ENCODE measurements around the gene ATP5PO. TPM values are rescaled to one million over a fixed set of nuclear protein-coding genes. Genes with fewer than 3 reads are reported as not detected.
A peak's percentile ranks its signal among the peaks of the same experiment; 100 is the strongest.

The ATP5PO gene
- total and polyA plus RNA-seq, 3 experiments from 2014 or later = 183 to 316 (median 194) TPM

DNA sequence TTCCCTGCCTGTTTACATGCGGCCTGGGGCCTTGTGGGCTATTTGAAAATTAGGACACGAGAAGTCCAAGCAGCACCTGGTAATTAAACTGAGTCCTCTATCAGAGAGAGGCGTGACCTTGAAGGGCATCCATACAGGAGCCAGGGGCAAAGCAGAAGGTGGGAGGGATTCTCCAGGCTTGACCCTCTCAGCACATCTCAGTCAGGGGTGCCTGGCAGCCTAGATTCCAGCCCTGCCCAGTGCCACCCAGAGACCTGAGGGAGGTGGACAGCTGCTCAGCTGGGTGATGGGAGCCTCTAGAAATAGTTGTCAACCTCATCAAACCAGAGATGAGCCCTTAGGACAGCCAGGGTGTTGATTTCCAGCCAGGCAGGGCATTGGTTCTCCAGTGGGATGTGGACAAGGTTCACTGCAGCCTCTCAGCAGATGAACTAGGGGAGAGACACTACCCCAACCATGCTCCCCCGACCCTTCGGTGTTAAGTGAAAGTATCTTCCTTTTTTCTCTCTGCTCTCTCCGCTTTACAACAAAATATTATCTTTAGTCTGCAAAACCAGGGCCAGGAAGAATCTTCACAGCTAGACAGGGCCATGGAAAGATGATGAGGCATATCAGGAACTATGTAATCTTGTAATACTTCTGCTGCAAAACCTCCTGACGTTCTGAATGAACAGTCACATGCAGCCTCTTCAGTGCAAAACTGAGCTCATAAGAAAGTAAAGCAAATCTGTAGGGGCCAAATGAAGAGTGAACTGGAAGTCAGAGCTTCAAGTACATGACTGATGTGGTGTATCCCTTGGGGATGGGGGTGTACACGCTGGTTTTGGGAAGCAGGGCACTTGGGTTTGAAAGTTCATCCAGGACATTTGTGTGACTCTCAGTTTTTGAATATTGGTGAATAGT is 35.9 kb upstream of the ATP5PO start:
- CTCF ChIA-PET = interaction anchor here (0.8 to 1.5 kb wide), 4 partner anchors 15 to 26 kb away, joined by 3 to 5 read pairs (median 3); no protein-coding TSS in a partner anchor
- Mint-ChIP-seq H3K27me3 (peaks cover 0 to 5% of the 10 kb centered on the region in 2 donors), H3K4me1 (peaks cover 68 to 95% (median 86%) of the 10 kb centered on the region in 3 donors), H3K27ac (peak overlapping the region; percentile 84 to 97 (median 94)), H3K4me3 (peak overlapping the region; percentile 4 to 82 (median 56)), H3K36me3 (peaks cover 3 to 35% (median 5%) of the 10 kb centered on the region in 3 donors), H3K9me3 (no peaks in the 10 kb centered on the region)
- Histone ChIP-seq H3K4me3 (ENCODE audit: low read length) (peak overlapping the region; percentile 13), H3K36me3 (ENCODE audit: insufficient read depth, low read length) (no peaks in the 10 kb centered on the region), H3K27me3 (ENCODE audit: insufficient read depth, low read length, poor library complexity, severe bottlenecking) (no peaks in the 10 kb centered on the region), H3K27ac (ENCODE audit: low read depth, low read length) (peak overlapping the region; percentile 26), H3K9me3 (ENCODE audit: low read length) (no peaks in the 10 kb centered on the region), H3K4me1 (ENCODE audit: insufficient read depth, low read length) (peaks cover 86% of the 10 kb centered on the region)
- POLR2A ChIA-PET = interaction anchor here (0.6 to 1.4 kb wide), 4 partner anchors 17 to 26 kb away, joined by 3 to 8 read pairs (median 5); no protein-coding TSS in a partner anchor
- no peak for DNase-seq

DNA sequence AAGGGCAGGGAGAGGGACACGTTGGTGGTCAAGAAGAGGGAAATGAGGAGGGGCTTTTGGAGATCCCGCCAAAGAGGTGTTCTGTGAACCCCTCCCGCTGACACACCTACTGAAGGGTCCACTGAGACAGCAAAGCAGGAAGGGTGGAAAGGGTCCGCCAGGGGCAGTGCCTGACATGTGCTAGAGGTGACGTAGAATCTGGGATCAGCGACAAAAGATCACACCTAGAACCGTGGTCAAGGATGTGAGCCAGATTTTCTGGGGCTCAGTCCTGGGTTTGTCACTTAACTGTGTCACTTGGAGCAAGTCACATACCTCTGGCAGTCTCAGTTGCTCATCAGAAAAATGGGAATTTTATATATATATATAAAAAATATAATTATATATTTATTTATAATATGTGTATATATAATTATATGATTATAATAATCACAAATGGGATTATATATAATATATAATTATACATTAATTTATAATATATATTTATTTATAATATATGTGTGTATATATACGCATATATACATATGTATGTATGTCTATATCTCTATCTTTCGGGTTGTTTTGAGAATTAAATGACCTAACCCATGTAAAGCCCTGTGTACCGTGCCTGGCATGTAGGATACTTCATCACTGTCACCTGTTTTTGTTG is 35.0 kb upstream of the ATP5PO start:
- no peaks in the 10 kb centered on the region for H3K9me3 ChIP-seq (ENCODE audit: low read length)
- Mint-ChIP-seq H3K27me3 (peaks cover 0 to 5% of the 10 kb centered on the region in 2 donors), H3K4me3 (peak overlapping the region; percentile 65 to 79 (median 73)), H3K9me3 (no peaks in the 10 kb centered on the region), H3K36me3 (peaks cover 5 to 38% (median 6%) of the 10 kb centered on the region in 3 donors), H3K27ac (peak overlapping the region; percentile 95 to 99 (median 98)), H3K4me1 (peaks cover 72 to 95% (median 86%) of the 10 kb centered on the region in 3 donors)
- H3K36me3 ChIP-seq (ENCODE audit: insufficient read depth, low read length) = no peaks in the 10 kb centered on the region
- H3K4me1 ChIP-seq (ENCODE audit: insufficient read depth, low read length) = peaks cover 85% of the 10 kb centered on the region
- H3K27me3 ChIP-seq (ENCODE audit: insufficient read depth, low read length, poor library complexity, severe bottlenecking) = no peaks in the 10 kb centered on the region
- DNase-seq = peak in 2 of 5 donors; percentile 16 to 51
- POLR2A ChIA-PET = interaction anchor here (0.7 to 4.1 kb wide), 11 partner anchors 10 to 471 kb away, joined by 3 to 174 read pairs (median 10); partner anchors contain the start of genes MRPS6 and SLC5A3
- H3K4me3 ChIP-seq (ENCODE audit: low read length) = peak overlapping the region; percentile 51
- peak overlapping the region; percentile 100 for H3K27ac ChIP-seq (ENCODE audit: low read depth, low read length)
- CTCF ChIA-PET = interaction anchor here (1.0 to 5.7 kb wide), 8 partner anchors 14 to 398 kb away, joined by 3 to 104 read pairs (median 8); no protein-coding TSS in a partner anchor

DNA sequence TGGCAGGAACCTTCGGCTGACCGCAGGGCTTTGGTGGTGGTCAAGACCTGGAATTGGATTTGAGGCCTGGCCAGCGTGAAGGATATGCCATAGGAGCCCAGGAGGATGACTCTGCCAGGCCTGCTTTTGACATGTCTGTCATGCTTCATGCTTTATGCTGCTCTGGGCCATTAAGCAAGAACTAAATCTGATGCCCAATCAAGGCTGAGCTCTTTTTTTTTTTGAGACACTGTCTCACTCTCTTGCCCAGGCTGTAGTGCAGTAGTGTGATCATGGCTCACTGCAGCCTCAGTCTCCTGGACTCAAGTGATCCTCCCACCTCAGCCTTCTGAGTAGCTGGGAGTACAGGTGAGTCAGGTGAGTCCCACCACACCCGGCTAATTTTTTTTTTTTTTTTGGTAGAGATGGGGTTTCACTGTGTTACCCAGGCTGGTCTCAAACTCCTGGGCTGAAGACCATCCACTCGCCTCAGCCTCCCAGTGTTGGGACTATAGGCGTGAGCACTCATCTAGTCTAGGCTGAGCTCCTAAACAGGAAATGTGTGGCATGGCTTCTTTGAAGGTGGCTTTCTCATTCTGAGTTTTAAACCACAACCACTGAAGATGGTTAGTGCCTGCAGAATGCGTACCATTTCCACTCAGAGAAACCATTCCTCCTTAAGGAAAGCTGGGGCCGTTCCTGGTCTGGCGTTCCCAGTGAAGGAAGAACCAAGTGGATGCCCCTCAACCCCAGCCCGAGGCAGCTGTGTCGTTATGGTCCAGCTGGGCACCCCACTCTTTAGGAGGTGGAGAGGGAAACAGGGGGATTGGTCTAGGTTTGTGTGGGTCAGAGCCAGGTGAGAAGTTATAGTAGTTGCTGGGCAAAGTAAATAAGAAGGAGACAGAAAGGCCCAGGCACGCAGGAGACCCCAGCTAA is 34.2 kb upstream of the ATP5PO start:
- no peaks in the 10 kb centered on the region for H3K9me3 ChIP-seq (ENCODE audit: low read length)
- peaks cover 0 to 5% of the 10 kb centered on the region in 2 donors for H3K27me3 Mint-ChIP-seq
- POLR2A ChIA-PET = interaction anchor here (0.7 to 4.1 kb wide), 15 partner anchors 11 to 470 kb away, joined by 3 to 174 read pairs (median 6); partner anchors contain the start of genes MRPS6 and SLC5A3
- DNase-seq = peak; percentile 30 to 76 (median 66)
- H3K36me3 ChIP-seq (ENCODE audit: insufficient read depth, low read length) = no peaks in the 10 kb centered on the region
- peaks cover 6 to 42% (median 10%) of the 10 kb centered on the region in 3 donors for H3K36me3 Mint-ChIP-seq
- no peaks in the 10 kb centered on the region for H3K9me3 Mint-ChIP-seq
- H3K27me3 ChIP-seq (ENCODE audit: insufficient read depth, low read length, poor library complexity, severe bottlenecking) = no peaks in the 10 kb centered on the region
- peak overlapping the region; percentile 51 for H3K4me3 ChIP-seq (ENCODE audit: low read length)
- peaks cover 73 to 93% (median 86%) of the 10 kb centered on the region in 3 donors for H3K4me1 Mint-ChIP-seq
- H3K4me1 ChIP-seq (ENCODE audit: insufficient read depth, low read length) = peaks cover 88% of the 10 kb centered on the region
- CTCF ChIA-PET = interaction anchor here (0.7 to 5.7 kb wide), 11 partner anchors 10 to 398 kb away, joined by 3 to 104 read pairs (median 5); no protein-coding TSS in a partner anchor
- peak overlapping the region; percentile 100 for H3K27ac ChIP-seq (ENCODE audit: low read depth, low read length)
- H3K4me3 Mint-ChIP-seq = peak overlapping the region; percentile 61 to 79 (median 73)
- peak overlapping the region; percentile 95 to 99 (median 98) for H3K27ac Mint-ChIP-seq

DNA sequence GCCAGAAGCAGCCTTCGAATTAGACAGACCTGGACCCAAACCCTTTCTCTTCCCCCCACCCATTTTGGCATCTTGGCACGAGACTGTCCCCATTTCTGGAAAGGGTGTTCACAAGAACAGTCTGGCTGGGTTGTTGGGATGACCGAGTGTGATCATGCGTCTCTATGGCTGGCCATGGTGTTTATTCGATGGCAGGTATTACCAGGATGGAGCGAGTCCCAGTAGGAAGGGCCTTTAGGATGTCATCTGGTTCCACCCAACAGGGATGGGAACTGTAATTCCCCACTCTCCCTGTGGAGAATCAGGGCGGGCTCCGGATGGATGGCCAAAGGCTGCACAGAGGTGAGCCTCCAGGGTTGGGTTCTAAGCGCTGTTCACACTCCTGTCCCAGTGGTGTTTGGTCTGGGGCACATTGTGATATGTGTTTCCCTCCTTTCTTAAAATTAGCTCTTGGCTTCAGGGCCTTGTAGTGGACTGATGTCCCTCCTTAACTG is 33.4 kb upstream of the ATP5PO start:
- DNase-seq = no peak
- Histone ChIP-seq H3K4me3 (ENCODE audit: low read length) (peak overlapping the region; percentile 16), H3K27ac (ENCODE audit: low read depth, low read length) (peak overlapping the region; percentile 100), H3K9me3 (ENCODE audit: low read length) (no peaks in the 10 kb centered on the region), H3K27me3 (ENCODE audit: insufficient read depth, low read length, poor library complexity, severe bottlenecking) (no peaks in the 10 kb centered on the region), H3K36me3 (ENCODE audit: insufficient read depth, low read length) (no peaks in the 10 kb centered on the region), H3K4me1 (ENCODE audit: insufficient read depth, low read length) (peaks cover 81% of the 10 kb centered on the region)
- Mint-ChIP-seq H3K36me3 (peaks cover 12 to 49% (median 17%) of the 10 kb centered on the region in 3 donors), H3K4me1 (peaks cover 77 to 92% (median 89%) of the 10 kb centered on the region in 3 donors), H3K9me3 (no peaks in the 10 kb centered on the region), H3K27ac (peak overlapping the region; percentile 95 to 99 (median 98)), H3K27me3 (peaks cover 0 to 5% of the 10 kb centered on the region in 2 donors), H3K4me3 (peak overlapping the region; percentile 61 to 79 (median 73))
- CTCF ChIA-PET = interaction anchor here (1.0 to 5.7 kb wide), 10 partner anchors 14 to 399 kb away, joined by 3 to 104 read pairs (median 6); no protein-coding TSS in a partner anchor
- POLR2A ChIA-PET = interaction anchor here (0.9 to 4.1 kb wide), 15 partner anchors 11 to 469 kb away, joined by 3 to 174 read pairs (median 10); partner anchors contain the start of genes MRPS6, SLC5A3 and TMEM50B

DNA sequence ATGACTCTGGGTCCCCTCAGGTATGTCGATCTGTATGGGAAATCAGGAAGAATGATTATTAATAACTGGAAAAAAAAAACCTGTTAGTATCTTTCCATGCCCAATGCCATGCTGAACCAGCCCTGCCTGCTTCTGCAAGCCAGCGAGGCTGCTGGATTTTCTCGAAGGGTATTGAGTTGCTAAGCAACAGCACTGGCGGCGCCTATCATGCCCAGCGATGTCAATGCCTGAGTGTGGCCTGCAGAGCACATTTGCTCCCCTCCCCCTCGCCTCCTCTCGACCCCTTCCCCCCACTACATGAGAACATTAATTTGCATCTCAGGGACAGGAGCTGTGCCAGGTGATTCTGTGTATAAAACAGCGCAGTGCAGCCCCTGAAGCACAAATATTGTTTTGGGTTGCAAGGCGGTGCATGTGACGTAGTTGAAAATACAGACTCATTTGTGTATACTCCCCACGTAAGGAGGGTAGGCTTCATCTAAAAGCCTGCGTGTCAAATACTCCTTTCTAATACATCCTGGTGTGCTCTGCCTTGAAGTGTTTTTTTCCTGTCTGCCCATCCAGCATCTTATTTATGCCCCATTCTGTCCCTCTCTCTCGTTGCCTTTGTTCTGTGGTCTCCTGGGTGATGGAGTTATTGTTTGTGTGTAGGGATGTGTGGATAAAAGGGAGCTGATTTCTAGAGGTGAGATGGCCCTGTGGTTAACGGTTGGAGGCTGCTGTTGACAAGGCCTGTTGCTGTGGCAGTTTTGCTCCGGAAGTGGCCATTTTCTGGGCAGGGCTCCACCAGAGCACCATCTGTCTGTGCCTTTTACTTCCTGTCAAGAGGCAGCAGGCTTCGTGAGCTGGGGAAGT is 32.7 kb upstream of the ATP5PO start:
- Mint-ChIP-seq H3K27me3 (peaks cover 0 to 5% of the 10 kb centered on the region in 2 donors), H3K4me1 (peaks cover 76 to 94% (median 87%) of the 10 kb centered on the region in 3 donors), H3K36me3 (peaks cover 12 to 53% (median 20%) of the 10 kb centered on the region in 3 donors), H3K4me3 (peak overlapping the region; percentile 61 to 75 (median 71)), H3K9me3 (no peaks in the 10 kb centered on the region), H3K27ac (peak overlapping the region; percentile 95 to 99 (median 98))
- Histone ChIP-seq H3K4me3 (ENCODE audit: low read length) (peak overlapping the region; percentile 49), H3K9me3 (ENCODE audit: low read length) (no peaks in the 10 kb centered on the region), H3K4me1 (ENCODE audit: insufficient read depth, low read length) (peaks cover 80% of the 10 kb centered on the region), H3K36me3 (ENCODE audit: insufficient read depth, low read length) (no peaks in the 10 kb centered on the region), H3K27ac (ENCODE audit: low read depth, low read length) (peak overlapping the region; percentile 100), H3K27me3 (ENCODE audit: insufficient read depth, low read length, poor library complexity, severe bottlenecking) (no peaks in the 10 kb centered on the region)
- ChIA-PET CTCF (interaction anchor here (1.0 to 5.7 kb wide), 13 partner anchors 8 to 402 kb away, joined by 3 to 104 read pairs (median 5); partner anchors contain the start of genes MRPS6 and SLC5A3), POLR2A (interaction anchor here (0.6 to 4.1 kb wide), 22 partner anchors 10 to 860 kb away, joined by 3 to 174 read pairs (median 6); partner anchors contain the start of genes DONSON, MRPS6, SLC5A3 and TMEM50B)
- peak; percentile 75 to 97 (median 94) for DNase-seq

DNA sequence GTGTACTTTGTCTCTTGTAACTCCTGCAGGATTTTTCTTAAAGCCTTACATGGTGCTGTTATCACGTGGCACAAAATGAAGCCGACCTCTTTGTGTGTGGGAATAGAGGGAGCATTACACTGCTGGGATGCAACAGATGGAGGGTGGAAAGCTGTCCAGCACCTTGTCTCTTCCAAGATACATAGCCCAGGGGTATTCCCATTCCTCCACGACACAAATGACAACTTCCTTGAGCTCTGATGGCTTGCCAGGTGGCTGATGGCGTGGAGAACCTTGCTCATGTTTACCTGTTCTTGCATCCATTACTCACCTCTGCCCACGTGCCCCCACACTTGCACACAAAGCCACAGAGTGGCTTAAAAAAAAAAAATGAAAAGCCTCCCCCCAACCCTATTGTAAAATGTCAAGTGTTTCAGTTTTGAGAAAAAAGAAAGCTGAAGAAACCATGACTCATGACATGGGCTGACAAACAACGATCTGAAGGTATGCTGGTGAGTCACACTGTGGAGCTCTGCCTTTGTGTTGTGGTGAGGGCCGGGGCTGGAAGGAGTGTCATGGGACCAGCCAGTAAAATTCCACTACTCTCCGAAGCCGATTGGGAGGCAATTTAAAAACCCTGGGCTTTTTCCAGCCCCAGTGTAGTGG is 32.0 kb upstream of the ATP5PO start:
- peaks cover 13 to 52% (median 23%) of the 10 kb centered on the region in 3 donors for H3K36me3 Mint-ChIP-seq
- DNase-seq = peak; percentile 78 to 95 (median 90)
- H3K27me3 Mint-ChIP-seq = peaks cover 0 to 5% of the 10 kb centered on the region in 2 donors
- ChIA-PET CTCF (interaction anchor here (1.0 to 5.7 kb wide), 11 partner anchors 9 to 403 kb away, joined by 3 to 104 read pairs (median 5); partner anchors contain the start of genes MRPS6 and SLC5A3), POLR2A (interaction anchor here (0.8 to 4.1 kb wide), 16 partner anchors 10 to 861 kb away, joined by 3 to 174 read pairs (median 6); partner anchors contain the start of genes DONSON, MRPS6, SLC5A3 and TMEM50B)
- peak overlapping the region; percentile 49 for H3K4me3 ChIP-seq (ENCODE audit: low read length)
- peaks cover 76 to 93% (median 83%) of the 10 kb centered on the region in 3 donors for H3K4me1 Mint-ChIP-seq
- no peaks in the 10 kb centered on the region for H3K36me3 ChIP-seq (ENCODE audit: insufficient read depth, low read length)
- peak overlapping the region; percentile 100 for H3K27ac ChIP-seq (ENCODE audit: low read depth, low read length)
- peak overlapping the region; percentile 95 to 99 (median 98) for H3K27ac Mint-ChIP-seq
- H3K4me1 ChIP-seq (ENCODE audit: insufficient read depth, low read length) = peaks cover 74% of the 10 kb centered on the region
- no peaks in the 10 kb centered on the region for H3K9me3 ChIP-seq (ENCODE audit: low read length)
- H3K9me3 Mint-ChIP-seq = no peaks in the 10 kb centered on the region
- no peaks in the 10 kb centered on the region for H3K27me3 ChIP-seq (ENCODE audit: insufficient read depth, low read length, poor library complexity, severe bottlenecking)
- H3K4me3 Mint-ChIP-seq = peak overlapping the region; percentile 61 to 75 (median 71)
